Activated CD4-positive, alpha-beta T cell treated with anti-CD3 and anti-CD28 coated beads, Interleukin-2, Interleukin-4, amounts not matched to agents 100 ng/mL and 50 ng/mL, durations not matched to agents 16 hours and 8 hours (primary cell): ENCODE measurements around the gene SLC22A23.
A peak's percentile ranks its signal among the peaks of the same experiment; 100 is the strongest.

ENCODE experiments used
- DNase-seq: peaks from one replicate; pipeline ENCODE4 v3.0.0-alpha.2; 2020; ENCODE audit warnings: low spot score

SLC22A23 gene

GRCh38 chr6:3331971-3332370 is 124.9 kb downstream of the SLC22A23 start:
- DNase-seq: no peak

GRCh38 chr6:3331494-3331893 is 125.4 kb downstream of the SLC22A23 start:
- DNase-seq: no peak

- DNase-seq: no peak
Measured at GRCh38 chr6:3330199-3330598, 126.7 kb downstream of the SLC22A23 start.

DNA sequence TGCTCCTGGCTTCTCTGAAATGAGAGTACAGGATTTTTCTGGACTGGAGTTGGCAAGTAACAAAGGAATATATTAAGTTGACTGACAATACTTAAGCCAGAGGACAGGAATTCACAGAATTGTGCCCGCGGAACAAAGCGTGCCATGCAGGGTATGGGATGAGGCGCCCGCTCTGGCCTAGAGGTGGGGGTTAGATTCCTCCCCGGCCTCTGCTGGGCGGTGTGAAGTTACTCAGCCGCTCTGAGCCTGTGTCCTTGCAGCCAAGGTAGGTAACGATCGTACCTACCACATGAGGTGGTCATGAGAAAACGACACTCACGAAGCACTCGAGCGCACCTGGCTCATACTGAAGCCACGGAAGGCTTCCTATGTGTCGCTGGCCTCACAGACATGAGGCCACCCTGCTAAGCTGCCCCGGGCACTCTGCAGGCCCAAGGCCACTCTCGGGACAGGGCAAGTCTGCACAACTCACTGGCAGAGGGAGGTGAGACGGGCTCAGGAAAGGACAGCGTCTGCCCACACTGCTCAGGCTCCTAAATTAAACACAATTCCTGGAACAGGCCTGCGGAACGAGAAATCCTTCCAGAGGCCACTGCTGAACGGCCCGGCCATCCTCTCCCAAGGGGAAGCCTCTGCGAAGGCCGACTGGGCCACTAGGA is 127.3 kb downstream of the SLC22A23 start:
- no peak for DNase-seq

- no peak for DNase-seq
Measured at GRCh38 chr6:3328796-3329195, 128.1 kb downstream of the SLC22A23 start.

DNA sequence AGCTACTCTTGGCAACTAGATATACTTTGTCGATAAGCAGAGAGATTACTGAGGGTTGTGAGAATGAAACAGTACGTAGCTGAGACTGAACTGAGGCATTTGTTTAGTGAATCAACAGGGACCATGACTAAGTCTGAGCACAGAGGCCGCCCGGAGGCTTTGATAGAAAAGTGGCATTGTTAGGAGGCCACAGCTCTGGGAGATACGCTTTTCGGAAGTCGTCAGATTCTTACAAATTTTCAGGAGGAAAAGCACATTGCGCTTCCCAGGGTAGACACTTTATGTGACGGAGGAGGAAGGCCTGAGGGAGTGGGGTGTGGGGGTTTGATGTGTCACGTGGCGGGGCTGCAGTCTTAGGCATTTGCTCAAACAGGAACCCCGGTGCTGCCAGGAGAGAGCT is 128.7 kb downstream of the SLC22A23 start:
- no peak for DNase-seq

DNA sequence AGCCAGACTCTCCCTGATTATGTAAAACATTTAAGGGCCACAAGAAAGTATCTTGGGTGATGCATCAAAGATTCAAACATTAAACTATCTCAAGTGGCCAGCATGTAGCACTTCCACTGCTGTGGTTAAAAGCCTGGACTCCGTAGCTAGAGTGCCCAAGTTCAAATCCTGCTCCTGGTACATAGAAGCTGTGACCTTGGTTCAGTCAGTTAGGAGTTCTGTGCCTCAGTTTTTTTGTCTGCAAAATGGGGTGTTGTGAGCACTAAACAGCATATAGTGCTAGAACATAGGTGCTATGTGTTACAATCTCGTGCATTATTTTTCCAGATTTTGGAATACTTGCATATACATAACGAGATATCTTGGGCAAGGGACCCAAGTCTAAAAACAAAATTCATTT is 129.4 kb downstream of the SLC22A23 start:
- no peak for DNase-seq

DNA sequence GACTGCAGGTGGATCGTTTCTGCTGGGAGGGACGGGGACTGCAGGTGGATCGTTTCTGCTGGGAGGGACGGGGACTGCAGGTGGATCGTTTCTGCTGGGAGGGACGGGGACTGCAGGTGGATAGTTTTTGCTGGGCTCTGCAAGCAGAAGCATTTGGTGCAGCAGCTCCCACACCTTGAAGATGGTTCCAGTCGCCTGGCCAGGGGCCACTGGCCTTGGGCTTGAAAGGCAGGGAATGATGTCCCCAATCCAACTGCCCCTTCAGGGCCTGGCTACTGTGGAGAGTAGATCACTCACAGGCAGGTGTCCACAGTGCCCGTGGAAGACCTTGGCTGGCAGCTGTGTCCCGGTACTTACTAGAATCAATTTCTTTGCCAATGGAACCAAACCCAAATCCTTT is 129.9 kb downstream of the SLC22A23 start:
- DNase-seq: no peak

DNA sequence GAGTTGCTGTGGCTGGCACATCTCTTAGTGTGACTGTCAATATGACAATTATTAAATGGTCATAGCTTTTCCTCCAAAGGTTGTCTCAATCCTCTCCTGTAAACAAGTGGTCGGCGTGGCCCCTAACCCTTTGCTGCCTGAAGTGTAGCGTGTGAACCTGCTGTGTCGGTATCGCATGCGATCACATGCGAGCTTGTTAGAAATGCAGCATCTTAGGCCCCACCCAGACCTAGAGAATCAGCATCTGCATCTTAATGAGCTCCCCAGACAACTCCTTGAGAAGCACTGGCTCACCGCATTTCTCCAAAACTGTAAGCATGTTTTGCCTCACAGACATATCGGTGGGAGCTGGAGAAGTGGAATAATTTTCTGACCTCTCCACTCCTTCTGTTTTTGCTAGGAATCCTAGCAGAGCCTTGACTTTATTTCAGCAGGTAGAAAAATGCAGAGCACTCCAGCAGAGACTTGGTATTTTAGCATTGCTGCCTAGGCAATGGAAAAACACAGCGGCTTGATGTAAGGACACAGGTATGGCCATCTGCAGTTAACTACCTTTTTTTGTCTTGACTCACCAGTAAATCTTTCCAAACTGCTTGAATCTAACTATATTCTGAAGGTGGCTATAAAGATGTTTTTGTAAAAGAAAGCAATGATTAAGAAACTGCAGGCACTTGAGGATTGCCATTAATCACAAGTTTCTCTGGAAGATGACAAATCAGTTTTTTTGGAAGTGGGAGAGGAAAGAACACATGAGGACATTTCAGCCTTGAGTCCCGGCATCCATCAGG is 130.5 kb downstream of the SLC22A23 start:
- no peak for DNase-seq

- no peak for DNase-seq
Measured at GRCh38 chr6:3325210-3325609, 131.6 kb downstream of the SLC22A23 start.

- DNase-seq: peak; percentile 10
Measured at GRCh38 chr6:3324262-3324942, 132.4 kb downstream of the SLC22A23 start.

- DNase-seq: no peak
Measured at GRCh38 chr6:3323696-3324261, 133.1 kb downstream of the SLC22A23 start.

GRCh38 chr6:3323148-3323547 is 133.7 kb downstream of the SLC22A23 start:
- DNase-seq: no peak

GRCh38 chr6:3322366-3322890 is 134.4 kb downstream of the SLC22A23 start:
- no peak for DNase-seq

DNA sequence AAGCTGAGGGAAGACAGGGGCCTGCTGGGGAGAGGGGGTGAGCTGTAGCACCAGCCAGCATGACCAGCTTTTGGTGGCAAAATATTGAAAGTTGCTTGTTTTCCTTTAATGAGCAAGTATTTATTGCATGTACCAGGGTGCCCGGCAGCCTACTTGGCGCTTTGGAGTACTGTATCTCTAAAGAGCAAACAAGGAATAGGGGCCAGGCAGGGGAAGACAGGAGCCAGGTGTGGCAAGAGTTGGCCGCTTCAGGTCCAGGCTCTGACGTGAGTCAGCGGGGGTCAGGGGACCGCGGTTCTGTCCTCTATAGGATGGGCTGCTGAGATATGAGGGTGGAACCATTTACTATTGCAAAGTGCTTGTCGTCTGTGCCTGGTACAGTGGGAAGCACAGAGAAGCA is 135.0 kb downstream of the SLC22A23 start:
- DNase-seq: no peak

GRCh38 chr6:3321042-3321441 is 135.8 kb downstream of the SLC22A23 start:
- no peak for DNase-seq

DNA sequence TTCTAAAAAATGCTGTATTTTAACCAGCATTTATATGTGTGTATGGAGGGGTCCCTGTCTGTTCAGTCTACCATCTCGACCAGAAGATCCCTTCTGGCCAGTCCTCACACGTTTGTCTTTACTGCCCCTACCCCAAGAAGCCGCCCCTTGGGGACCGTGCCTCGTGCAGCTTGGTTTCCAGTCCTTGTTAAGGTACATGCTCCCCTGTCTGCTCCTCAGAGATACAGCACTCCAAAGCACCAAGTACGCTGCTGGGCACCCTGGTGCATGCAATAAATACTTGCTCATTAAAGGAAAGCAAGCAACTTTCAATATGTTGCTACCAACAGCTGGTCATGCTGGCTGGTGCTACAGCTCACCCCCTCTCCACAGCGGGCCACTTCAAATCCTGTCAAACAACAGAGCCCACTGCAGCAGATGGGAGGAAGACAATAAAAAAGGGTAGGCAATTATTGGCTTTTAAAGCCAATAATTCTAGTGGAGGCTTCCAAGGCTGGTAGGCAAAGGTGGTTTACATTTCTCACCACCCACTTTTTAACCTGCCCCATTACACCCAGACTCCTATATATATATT is 136.5 kb downstream of the SLC22A23 start:
- DNase-seq: no peak

DNA sequence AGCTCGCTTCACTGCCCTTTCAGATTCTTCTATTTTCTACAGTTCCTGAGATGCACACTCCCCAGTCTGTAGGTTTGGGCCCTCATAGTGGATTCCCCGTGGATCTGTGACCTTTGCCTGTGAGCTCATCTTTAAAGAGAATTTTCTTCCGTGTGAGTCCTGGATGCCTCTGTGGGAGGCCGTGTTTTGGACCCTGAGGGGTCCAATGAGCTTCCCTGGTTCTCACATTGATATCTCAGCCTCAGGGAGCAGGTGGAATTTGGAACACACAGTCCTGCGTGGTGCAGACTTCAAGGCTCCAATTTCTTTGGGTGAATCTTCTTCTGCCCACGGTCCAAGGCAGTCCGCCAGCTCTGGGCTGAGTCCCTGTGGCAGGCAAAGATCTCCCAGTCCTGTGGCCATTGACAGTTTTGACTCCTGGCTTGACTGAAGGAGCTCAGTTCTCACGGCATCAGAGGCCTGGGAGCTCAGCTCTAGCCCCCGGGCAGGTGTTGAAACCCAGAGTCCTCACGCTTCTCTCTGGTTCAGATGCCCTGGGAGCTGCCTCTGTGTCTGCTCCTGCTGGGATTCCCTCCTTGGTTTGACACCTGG is 137.1 kb downstream of the SLC22A23 start:
- no peak for DNase-seq

- DNase-seq: no peak
Measured at GRCh38 chr6:3318821-3319540, 137.9 kb downstream of the SLC22A23 start.

- peak; percentile 12 for DNase-seq
Measured at GRCh38 chr6:3318226-3318625, 138.6 kb downstream of the SLC22A23 start.

DNA sequence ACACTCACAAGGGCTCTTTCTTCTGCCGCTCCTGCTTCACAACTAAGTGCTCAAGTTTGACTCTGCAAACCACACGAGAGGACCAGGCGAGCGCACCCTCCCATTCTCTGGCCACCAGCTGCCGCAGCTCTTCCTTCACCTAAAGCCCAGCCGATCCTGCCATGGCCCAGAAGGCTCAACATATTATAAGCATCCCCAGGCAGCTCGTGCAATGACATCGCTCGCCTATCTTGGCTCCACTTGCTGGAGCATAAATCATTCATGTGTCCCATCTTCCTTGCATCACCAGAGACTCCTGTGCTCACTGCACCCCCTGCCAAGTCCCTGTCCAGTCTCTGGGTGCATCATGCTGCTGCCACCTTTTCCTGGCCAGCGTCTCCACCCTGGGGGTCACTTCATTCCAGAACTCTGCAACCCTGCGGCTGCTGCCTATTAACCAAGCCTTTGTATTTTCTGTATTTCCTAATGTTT is 139.1 kb downstream of the SLC22A23 start:
- no peak for DNase-seq
